Upper lobe of right lung (tissue), 1 donor: ENCODE results near the gene CDH22. TPM values are rescaled to one million over a fixed set of nuclear protein-coding genes. Genes with fewer than 3 reads are reported as not detected.
A peak's percentile ranks its signal among the peaks of the same experiment; 100 is the strongest.

Experiments used
- ATAC-seq: fragments of 200-7000 bp; cut with Tn5 transposase; one replicate; pipeline ENCODE4 v1.9.1; 2020; ENCODE audit warnings: mild to moderate bottlenecking, moderate library complexity
- DNase-seq: peaks from one replicate; pipeline ENCODE4 v3.0.0-alpha.2; 2020
- H3K27ac ChIP-seq: fragments of 200-600 bp; one replicate; pipeline ENCODE4 v1.8.0; 2022
- H3K27me3 ChIP-seq: fragments of 200-600 bp; one replicate; pipeline ENCODE4 v1.8.0; 2022; ENCODE audit warnings: mild to moderate bottlenecking
- H3K36me3 ChIP-seq: fragments of 200-600 bp; one replicate; pipeline ENCODE4 v1.8.0; 2022
- H3K4me1 ChIP-seq: fragments of 200-600 bp; one replicate; pipeline ENCODE4 v1.8.0; 2022
- H3K4me3 ChIP-seq: fragments of 200-600 bp; one replicate; pipeline ENCODE4 v1.8.0; 2022; ENCODE audit warnings: mild to moderate bottlenecking
- H3K9me3 ChIP-seq: fragments of 200-600 bp; one replicate; pipeline ENCODE4 v1.8.0; 2022
- intact Hi-C: fragments of 100-400 bp; cut with DNase I; formaldehyde crosslinking; loops from one replicate; pipeline ENCODE4 v1.11.0; 2022
- total RNA-seq: library from RNA; stranded (reverse); fragmentation: NEBNext Ultra II Directional; extraction: Animal tissue kit (Norgen Biotek cat#: 25700); gene quantifications from one replicate; pipeline ENCODE4 v1.2.1, GENCODE V29; 2021
- TF ChIP-seq, protein P1 (sequence below): fragments of 200-600 bp; IDR thresholded peaks from one replicate; pipeline ENCODE4 v1.8.0; 2022; ENCODE audit warnings: antibody characterized with exemption
- donor health status: DM: no; HTN: yes; CAD: no; lungs with severe emphysema.

The CDH22 gene
- total RNA-seq, 1 donor from 2014 or later: 0.46 TPM

DNA sequence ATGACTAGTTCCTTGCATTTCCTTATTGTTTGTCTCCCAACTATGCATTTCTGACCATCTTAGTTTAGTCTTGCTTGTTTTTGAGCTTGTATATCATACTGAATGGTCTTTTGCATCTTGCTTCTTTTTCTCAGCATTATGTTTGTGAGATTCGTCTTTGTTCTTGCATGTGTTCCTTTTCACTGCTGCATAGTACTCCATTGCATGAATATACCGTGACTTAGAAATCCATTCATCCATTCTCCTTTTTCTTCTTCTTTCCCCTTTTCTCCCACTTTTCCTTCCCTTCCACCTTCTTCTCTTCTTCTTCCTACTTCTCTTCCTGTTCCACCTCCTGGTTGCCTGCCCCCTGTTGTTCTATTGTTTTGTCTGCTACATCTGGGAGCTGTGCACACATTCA lies 42.8 kb downstream of the CDH22 start:
- no peak overlapping the region for H3K4me3 ChIP-seq
- DNase-seq (no peak), ATAC-seq (no peak)
- H3K27me3 ChIP-seq: peaks cover 32% of the 10 kb centered on the region
- no peaks in the 10 kb centered on the region for H3K4me1 ChIP-seq
- intact Hi-C loops: no loop called here
- H3K27ac ChIP-seq: no peak overlapping the region
- H3K36me3 ChIP-seq: no peaks in the 10 kb centered on the region
- no peaks in the 10 kb centered on the region for H3K9me3 ChIP-seq
- TF ChIP-seq, protein P1, sequence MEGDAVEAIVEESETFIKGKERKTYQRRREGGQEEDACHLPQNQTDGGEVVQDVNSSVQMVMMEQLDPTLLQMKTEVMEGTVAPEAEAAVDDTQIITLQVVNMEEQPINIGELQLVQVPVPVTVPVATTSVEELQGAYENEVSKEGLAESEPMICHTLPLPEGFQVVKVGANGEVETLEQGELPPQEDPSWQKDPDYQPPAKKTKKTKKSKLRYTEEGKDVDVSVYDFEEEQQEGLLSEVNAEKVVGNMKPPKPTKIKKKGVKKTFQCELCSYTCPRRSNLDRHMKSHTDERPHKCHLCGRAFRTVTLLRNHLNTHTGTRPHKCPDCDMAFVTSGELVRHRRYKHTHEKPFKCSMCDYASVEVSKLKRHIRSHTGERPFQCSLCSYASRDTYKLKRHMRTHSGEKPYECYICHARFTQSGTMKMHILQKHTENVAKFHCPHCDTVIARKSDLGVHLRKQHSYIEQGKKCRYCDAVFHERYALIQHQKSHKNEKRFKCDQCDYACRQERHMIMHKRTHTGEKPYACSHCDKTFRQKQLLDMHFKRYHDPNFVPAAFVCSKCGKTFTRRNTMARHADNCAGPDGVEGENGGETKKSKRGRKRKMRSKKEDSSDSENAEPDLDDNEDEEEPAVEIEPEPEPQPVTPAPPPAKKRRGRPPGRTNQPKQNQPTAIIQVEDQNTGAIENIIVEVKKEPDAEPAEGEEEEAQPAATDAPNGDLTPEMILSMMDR: no peak

DNA sequence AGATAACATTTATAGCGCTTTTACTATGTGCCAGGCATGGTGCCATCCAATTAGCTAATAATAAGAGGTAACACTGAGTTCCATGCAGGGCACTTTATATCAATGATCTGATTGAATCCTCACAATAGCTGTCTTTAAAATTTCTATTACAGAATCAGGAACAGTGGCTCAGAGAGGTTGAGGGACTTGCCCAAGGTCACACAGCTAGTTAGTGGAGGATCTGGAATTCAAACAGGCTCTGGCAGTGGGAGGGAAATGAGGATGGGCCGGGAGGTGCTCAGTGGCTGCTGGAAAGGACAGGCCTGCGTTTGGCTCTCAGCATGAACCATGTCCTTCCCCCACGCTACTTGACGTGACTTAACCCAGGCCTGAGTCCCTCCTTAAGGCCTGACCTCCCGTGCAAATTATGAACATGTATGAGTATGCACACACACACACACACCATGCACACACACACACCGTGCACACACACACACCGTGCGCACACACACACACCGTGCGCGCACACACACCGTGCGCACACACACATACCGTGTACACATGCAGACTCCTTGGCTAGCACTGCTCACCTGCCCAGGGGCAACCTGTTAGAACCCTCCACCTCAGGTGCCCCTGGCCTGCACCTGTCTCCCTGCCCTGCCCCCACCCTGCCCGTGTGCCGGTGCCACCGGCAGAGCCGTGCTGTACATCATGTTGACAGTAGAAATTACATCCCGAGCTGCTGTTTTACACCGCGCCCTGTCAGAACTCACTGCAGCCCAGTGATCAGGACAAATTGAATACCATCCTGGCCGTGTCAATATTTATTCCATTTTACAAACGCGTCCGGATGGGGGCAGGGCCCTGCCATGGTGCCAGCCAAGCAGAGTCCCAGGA lies 43.7 kb downstream of the CDH22 start:
- Histone ChIP-seq H3K4me3 (no peak overlapping the region), H3K27ac (no peak overlapping the region), H3K9me3 (no peaks in the 10 kb centered on the region), H3K36me3 (no peaks in the 10 kb centered on the region), H3K4me1 (no peaks in the 10 kb centered on the region), H3K27me3 (peaks cover 28% of the 10 kb centered on the region)
- DNase-seq: no peak
- intact Hi-C loops: no loop called here
- no peak for ATAC-seq
- TF ChIP-seq, protein P1: no peak

DNA sequence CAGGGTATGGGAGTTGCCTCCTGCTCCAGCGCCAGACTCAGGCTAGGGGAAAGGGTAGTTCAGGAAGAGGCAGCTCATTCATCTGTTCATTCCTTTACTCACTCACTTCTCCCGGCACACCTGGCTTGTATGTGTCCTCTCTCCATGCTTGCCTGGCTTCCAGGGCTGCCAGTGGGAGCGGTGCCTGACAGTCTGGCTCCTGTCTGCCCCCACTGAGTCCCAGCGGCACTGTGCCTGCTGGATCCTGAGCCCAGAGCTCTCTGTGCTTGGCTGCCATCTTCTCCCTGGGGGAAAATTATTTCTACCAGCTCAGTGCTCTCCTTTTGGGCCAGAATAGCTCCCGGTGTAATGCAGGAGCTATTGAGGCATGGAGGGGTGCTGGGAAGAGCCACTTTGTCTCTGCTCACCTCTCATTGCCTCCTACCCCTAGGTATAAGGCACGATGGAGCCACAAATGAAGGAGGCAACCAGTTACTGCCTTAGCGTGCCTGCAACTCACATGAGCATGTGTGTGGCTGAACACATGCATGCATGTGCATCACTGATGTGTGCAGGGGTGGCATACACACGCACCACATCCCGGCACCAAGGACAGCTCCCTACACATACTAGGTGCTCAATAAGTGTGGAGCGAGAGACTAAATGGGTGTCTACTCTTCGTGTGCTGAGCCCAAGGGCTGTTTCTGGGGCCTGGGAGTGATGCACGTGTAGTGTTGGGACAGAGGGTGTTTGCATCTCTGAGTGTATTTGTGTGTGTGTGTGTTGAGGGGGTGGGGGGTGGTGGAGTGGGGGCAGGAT lies 46.6 kb downstream of the CDH22 start:
- intact Hi-C loops: no loop called here
- Histone ChIP-seq H3K4me1 (no peaks in the 10 kb centered on the region), H3K27ac (no peak overlapping the region), H3K27me3 (peaks cover 31% of the 10 kb centered on the region), H3K9me3 (no peaks in the 10 kb centered on the region), H3K36me3 (no peaks in the 10 kb centered on the region), H3K4me3 (no peak overlapping the region)
- no peak for ATAC-seq
- no peak for DNase-seq
- TF ChIP-seq, protein P1: no peak

DNA sequence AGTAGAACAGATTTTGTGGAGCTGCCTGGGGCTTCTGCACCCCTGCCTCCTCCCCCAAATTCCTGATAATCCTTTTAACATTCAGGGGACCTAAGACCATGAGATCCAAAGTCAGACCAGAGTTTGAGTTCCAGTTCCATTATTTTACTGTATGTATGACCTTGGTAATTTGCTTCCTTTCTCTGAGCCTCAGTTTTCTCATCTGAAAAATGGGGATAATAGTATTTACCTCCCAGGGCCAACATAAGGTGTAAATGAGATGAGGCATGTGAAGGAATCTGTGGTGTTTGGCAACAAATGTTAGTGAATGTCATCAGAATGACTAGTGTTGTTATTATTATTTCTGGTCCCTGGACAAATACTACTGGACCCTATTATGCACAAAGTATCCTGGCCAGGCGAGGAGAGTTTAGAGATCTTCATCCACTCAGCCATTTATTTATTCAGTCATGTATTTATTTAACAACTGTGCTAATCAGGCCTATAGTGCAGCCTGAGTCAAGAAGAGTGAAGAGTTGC lies 47.3 kb downstream of the CDH22 start:
- Histone ChIP-seq H3K36me3 (no peaks in the 10 kb centered on the region), H3K27ac (no peak overlapping the region), H3K27me3 (peaks cover 31% of the 10 kb centered on the region), H3K4me3 (no peak overlapping the region), H3K9me3 (no peaks in the 10 kb centered on the region), H3K4me1 (no peaks in the 10 kb centered on the region)
- intact Hi-C loops: no loop called here
- DNase-seq (no peak), ATAC-seq (no peak)
- TF ChIP-seq, protein P1: no peak

DNA sequence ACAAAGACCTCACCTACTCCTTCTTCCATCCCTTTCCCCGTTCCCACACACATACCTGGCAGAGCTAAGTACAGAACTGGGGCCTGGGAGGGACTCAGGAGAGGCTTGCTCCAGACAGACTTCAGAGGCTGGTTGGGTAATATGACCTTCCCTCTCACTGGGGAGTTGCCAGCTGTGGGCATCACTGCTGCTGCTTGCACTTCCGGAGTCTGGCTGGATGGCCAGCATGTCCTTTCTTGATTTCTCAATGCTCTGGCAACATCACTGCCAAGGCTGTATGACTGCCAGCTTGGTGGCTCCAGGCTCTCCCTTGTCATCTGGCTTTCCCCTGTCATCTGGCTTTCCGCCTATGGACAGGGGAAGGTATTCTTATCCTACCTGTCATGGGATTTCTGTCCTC lies 47.8 kb downstream of the CDH22 start:
- Histone ChIP-seq H3K36me3 (no peaks in the 10 kb centered on the region), H3K27me3 (peaks cover 33% of the 10 kb centered on the region), H3K4me1 (no peaks in the 10 kb centered on the region), H3K27ac (no peak overlapping the region), H3K4me3 (no peak overlapping the region), H3K9me3 (no peaks in the 10 kb centered on the region)
- TF ChIP-seq, protein P1: no peak
- intact Hi-C loops: no loop called here
- no peak for DNase-seq
- peak; percentile 70 for ATAC-seq
